ENCODE results near the gene HOXB8. TPM values are rescaled to one million over a fixed set of nuclear protein-coding genes. Genes with fewer than 3 reads are reported as not detected.

Gene HOXB8
- total and polyA plus RNA-seq, 2 experiments from 2014 or later: 0.31 to 0.57 TPM

- WGBS (ENCODE audit: low lambda C conversion rate, missing lambda C conversion rate): 30% methylated on average over 6 of the region's 6 CpGs
- Histone ChIP-seq H3K79me2 (peaks cover 20% of the 10 kb centered on the region), H4K20me1 (ENCODE audit: insufficient read depth, poor library complexity, severe bottlenecking) (no peaks in the 10 kb centered on the region), H3K4me1 (ENCODE audit: insufficient read depth) (peaks cover 14% of the 10 kb centered on the region), H2AFZ (no peak overlapping the region), H3K27me3 (peaks cover 100% of the 10 kb centered on the region), H3K9me2 (replicated peaks; ENCODE audit: insufficient read depth) (no peaks in the 10 kb centered on the region), H3K36me3 (replicated peaks; ENCODE audit: insufficient read depth, low read depth) (no peaks in the 10 kb centered on the region), H3K4me3 (no peak overlapping the region), H3K9me3 (ENCODE audit: low read depth) (no peaks in the 10 kb centered on the region), H3K4me2 (peak overlapping the region; percentile 91), H3K27ac (no peak overlapping the region)
- TF ChIP-seq CTCF (IDR thresholded peaks at IDR 0.05; ENCODE audit: poor library complexity) (no peak), EZH2 (IDR thresholded peaks at IDR 0.05; ENCODE audit: borderline replicate concordance) (no peak), EZH2phosphoT487 (IDR thresholded peaks at IDR 0.05; ENCODE audit: low read depth, severe bottlenecking, unreplicated experiment) (no peak)
- DNase-seq (ENCODE audit: low spot score): no peak
These were observed 45.3 kb downstream of the HOXB8 start for GRCh38 chr17:48569674-48570324.

GRCh38 chr17:48569240-48569582 lies 45.9 kb downstream of the HOXB8 start:
- WGBS (ENCODE audit: low lambda C conversion rate, missing lambda C conversion rate): 24% methylated on average over 3 of the region's 3 CpGs
- Histone ChIP-seq H3K27ac (no peak overlapping the region), H2AFZ (no peak overlapping the region), H3K9me2 (replicated peaks; ENCODE audit: insufficient read depth) (no peaks in the 10 kb centered on the region), H3K4me3 (no peak overlapping the region), H3K79me2 (peaks cover 20% of the 10 kb centered on the region), H3K36me3 (replicated peaks; ENCODE audit: insufficient read depth, low read depth) (no peaks in the 10 kb centered on the region), H4K20me1 (ENCODE audit: insufficient read depth, poor library complexity, severe bottlenecking) (no peaks in the 10 kb centered on the region), H3K27me3 (peaks cover 98% of the 10 kb centered on the region), H3K9me3 (ENCODE audit: low read depth) (no peaks in the 10 kb centered on the region), H3K4me2 (peak overlapping the region; percentile 52), H3K4me1 (ENCODE audit: insufficient read depth) (peaks cover 14% of the 10 kb centered on the region)
- peak; percentile 2 for TF ChIP-seq EZH2phosphoT487 (IDR thresholded peaks at IDR 0.05; ENCODE audit: low read depth, severe bottlenecking, unreplicated experiment)
- no peak for TF ChIP-seq CTCF (IDR thresholded peaks at IDR 0.05; ENCODE audit: poor library complexity)
- DNase-seq (ENCODE audit: low spot score): no peak

DNA sequence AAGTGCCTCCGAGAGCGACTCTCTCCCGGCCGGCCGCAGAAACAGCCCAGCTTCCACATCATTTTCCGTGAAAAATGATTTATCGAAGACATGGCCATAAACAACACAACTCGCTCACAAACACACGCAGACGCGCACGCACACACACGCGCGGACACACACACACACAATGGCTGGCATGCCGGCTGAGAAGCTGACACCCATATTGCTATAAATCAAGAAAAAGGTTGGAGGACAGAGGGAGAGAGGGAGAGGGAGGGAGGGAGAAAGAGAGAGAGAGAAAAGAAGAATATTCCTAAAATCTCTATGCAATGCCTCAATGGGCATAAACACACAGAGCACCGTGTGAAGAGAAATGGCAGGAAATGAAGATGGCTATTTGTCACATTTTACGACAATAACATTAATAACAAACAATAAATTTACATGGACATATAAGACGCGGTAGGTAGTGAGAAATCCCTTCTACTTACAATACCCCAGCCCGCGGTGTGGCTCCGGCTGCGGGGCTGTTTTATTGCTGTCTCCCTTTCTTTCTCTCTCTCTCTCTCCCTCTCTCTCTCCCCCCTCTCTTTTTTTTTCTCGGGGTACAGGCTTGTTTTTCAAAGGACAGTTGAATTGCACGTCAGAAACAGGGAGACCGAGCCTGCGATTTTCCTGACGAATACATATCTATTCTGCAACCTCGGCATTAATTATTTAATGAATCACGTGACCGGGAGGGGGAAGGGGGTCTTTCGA lies 46.4 kb downstream of the HOXB8 start:
- no peaks in the 10 kb centered on the region for H3K9me3 ChIP-seq (ENCODE audit: low read depth)
- no peak overlapping the region for H3K27ac ChIP-seq
- no peaks in the 10 kb centered on the region for H3K9me2 ChIP-seq (replicated peaks; ENCODE audit: insufficient read depth)
- DNase-seq (ENCODE audit: low spot score): no peak
- H3K4me3 ChIP-seq: no peak overlapping the region
- peaks cover 14% of the 10 kb centered on the region for H3K4me1 ChIP-seq (ENCODE audit: insufficient read depth)
- no peaks in the 10 kb centered on the region for H4K20me1 ChIP-seq (ENCODE audit: insufficient read depth, poor library complexity, severe bottlenecking)
- peaks cover 97% of the 10 kb centered on the region for H3K27me3 ChIP-seq
- H3K36me3 ChIP-seq (replicated peaks; ENCODE audit: insufficient read depth, low read depth): no peaks in the 10 kb centered on the region
- TF ChIP-seq EZH2phosphoT487 (IDR thresholded peaks at IDR 0.05; ENCODE audit: low read depth, severe bottlenecking, unreplicated experiment) (peak; percentile 20), EZH2 (IDR thresholded peaks at IDR 0.05; ENCODE audit: borderline replicate concordance) (peak; percentile 93), CTCF (IDR thresholded peaks at IDR 0.05; ENCODE audit: poor library complexity) (no peak)
- no peak overlapping the region for H2AFZ ChIP-seq
- peaks cover 20% of the 10 kb centered on the region for H3K79me2 ChIP-seq
- H3K4me2 ChIP-seq: peak overlapping the region; percentile 52
- WGBS (ENCODE audit: low lambda C conversion rate, missing lambda C conversion rate): 19% methylated on average over 33 of the region's 33 CpGs

All from hepatocyte (in vitro differentiated cells).